ENCODE results near the gene WASHC2C.
"Not testable (repeated sequence)": the region's sequence is repeated elsewhere in the genome, so short reads cannot be mapped to it uniquely, and the experiment has no call there.

WASHC2C gene

GRCh38 chr10:45794761-45795160 lies 67.7 kb downstream of the WASHC2C start:
- not testable (repeated sequence) for H3K27me3 ChIP-seq (ENCODE audit: insufficient read depth, low read length); H3K4me3 ChIP-seq (ENCODE audit: low read length); H3K9me3 ChIP-seq (ENCODE audit: low read length); H3K36me3 ChIP-seq (ENCODE audit: insufficient read depth, low read length); H3K4me1 ChIP-seq (ENCODE audit: insufficient read depth, low read length); H2AFZ ChIP-seq (ENCODE audit: low read depth, low read length)

GRCh38 chr10:45803060-45804010 lies 76.3 kb downstream of the WASHC2C start:
- H3K4me3 ChIP-seq (ENCODE audit: low read length); H3K27me3 ChIP-seq (ENCODE audit: insufficient read depth, low read length): not testable (repeated sequence)

DNA sequence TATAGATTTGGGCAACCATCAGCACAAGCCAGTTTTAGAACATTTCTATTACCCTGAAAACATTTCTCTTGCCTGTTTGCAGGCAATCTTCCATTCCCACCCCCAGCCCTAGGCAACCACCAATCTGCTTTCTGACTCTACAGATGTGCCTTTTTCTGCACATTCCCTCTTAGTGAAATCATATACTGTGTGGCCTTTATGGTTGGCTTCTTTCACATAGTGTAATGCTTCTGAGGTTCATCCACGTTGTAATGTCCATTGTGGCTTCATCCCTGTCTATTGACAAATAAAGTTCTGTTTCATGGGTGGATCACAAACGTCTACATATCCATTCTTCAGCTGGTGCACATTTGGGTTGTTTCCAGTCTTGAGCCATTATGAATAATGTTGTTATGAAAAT lies 77.9 kb downstream of the WASHC2C start:
- H3K4me1 ChIP-seq (ENCODE audit: insufficient read depth, low read length); H3K9me3 ChIP-seq (ENCODE audit: low read length); H2AFZ ChIP-seq (ENCODE audit: low read depth, low read length); H3K27me3 ChIP-seq (ENCODE audit: insufficient read depth, low read length); H3K36me3 ChIP-seq (ENCODE audit: insufficient read depth, low read length); H3K4me3 ChIP-seq (ENCODE audit: low read length): not testable (repeated sequence)

More at GRCh38 chr10:45803060-45804010, 76.3 kb downstream of the WASHC2C start:
- not testable (repeated sequence) for H3K4me1 ChIP-seq (ENCODE audit: insufficient read depth, low read length); H2AFZ ChIP-seq (ENCODE audit: low read depth, low read length); H3K36me3 ChIP-seq (ENCODE audit: insufficient read depth, low read length); H3K9me3 ChIP-seq (ENCODE audit: low read length)

DNA sequence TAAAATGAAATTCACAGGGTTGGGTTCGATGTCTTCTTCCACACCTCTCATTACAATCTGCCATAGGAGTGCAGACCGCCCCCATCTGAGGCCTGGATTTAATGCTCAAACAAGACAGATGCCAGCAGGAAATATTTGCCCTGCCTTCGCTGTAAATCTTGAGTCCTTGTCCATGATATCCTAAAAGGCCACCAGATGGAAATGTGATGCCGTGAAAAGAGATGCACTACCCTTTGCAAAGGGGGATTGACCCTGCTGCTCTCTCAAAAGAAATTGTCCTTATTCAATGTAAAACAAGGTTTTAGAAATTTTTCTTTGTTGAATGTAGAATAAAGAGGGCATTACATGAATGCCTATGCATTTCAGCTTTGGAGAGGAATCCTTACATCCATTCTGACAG lies 82.8 kb downstream of the WASHC2C start:
- H3K9me3 ChIP-seq (ENCODE audit: low read length): no peaks in the 10 kb centered on the region
- no peaks in the 10 kb centered on the region for H3K27me3 ChIP-seq (ENCODE audit: insufficient read depth, low read length)

GRCh38 chr10:45811075-45811474 lies 84.0 kb downstream of the WASHC2C start:
- Histone ChIP-seq H3K36me3 (ENCODE audit: insufficient read depth, low read length) (no peaks in the 10 kb centered on the region), H3K27me3 (ENCODE audit: insufficient read depth, low read length) (no peaks in the 10 kb centered on the region), H3K9me3 (ENCODE audit: low read length) (no peaks in the 10 kb centered on the region), H2AFZ (ENCODE audit: low read depth, low read length) (no peak overlapping the region), H3K4me1 (ENCODE audit: insufficient read depth, low read length) (peaks cover 12% of the 10 kb centered on the region), H3K4me3 (ENCODE audit: low read length) (no peak overlapping the region)

More for the DNA sequence above, 82.8 kb downstream of the WASHC2C start:
- H2AFZ ChIP-seq (ENCODE audit: low read depth, low read length): peak overlapping the region; percentile 30
- no peak overlapping the region for H3K4me3 ChIP-seq (ENCODE audit: low read length)
- H3K4me1 ChIP-seq (ENCODE audit: insufficient read depth, low read length): peaks cover 12% of the 10 kb centered on the region
- no peaks in the 10 kb centered on the region for H3K36me3 ChIP-seq (ENCODE audit: insufficient read depth, low read length)

GRCh38 chr10:45812959-45813358 lies 85.9 kb downstream of the WASHC2C start:
- peaks cover 12% of the 10 kb centered on the region for H3K4me1 ChIP-seq (ENCODE audit: insufficient read depth, low read length)
- not testable (repeated sequence) for H3K9me3 ChIP-seq (ENCODE audit: low read length); H3K36me3 ChIP-seq (ENCODE audit: insufficient read depth, low read length); H2AFZ ChIP-seq (ENCODE audit: low read depth, low read length); H3K4me3 ChIP-seq (ENCODE audit: low read length); H3K27me3 ChIP-seq (ENCODE audit: insufficient read depth, low read length)

- not testable (repeated sequence) for H3K36me3 ChIP-seq (ENCODE audit: insufficient read depth, low read length); H2AFZ ChIP-seq (ENCODE audit: low read depth, low read length); H3K4me1 ChIP-seq (ENCODE audit: insufficient read depth, low read length); H3K27me3 ChIP-seq (ENCODE audit: insufficient read depth, low read length); H3K4me3 ChIP-seq (ENCODE audit: low read length); H3K9me3 ChIP-seq (ENCODE audit: low read length)
Observed at GRCh38 chr10:45814146-45814545, 87.1 kb downstream of the WASHC2C start.

DNA sequence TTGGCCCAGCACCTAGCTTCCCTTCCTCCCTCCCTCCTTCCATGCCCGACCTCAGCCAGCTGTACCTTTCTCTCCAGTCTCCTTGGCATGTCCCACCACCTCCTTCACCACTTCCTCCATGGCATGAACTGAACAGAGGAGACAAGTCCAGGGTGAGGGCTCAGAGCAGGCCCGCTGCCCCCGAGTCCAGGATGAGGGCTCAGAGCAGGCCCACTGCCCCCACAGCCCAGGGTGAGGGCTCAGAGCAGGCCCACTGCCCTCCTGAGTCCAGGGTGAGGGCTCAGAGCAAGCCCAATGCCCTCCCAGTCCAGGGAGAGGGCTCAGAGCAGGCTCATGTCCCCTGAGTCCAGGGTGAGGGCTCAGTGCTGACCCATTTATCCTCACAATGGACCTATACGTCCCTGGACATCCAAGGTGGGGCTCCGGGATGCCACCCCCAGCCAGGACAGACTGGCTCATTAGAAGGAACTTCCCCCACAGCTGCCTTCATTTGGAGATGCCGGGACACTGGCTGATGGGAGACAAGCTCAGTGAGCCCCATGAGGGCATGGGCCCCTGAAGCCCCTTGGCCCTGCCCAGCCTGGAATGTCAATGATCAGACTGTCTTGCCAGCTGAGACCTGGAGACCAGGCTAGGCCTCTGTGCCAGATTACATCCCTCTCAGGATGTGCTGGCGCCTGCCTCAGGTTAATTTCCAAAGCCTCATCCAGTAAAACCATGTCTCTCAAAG lies 90.2 kb downstream of the WASHC2C start:
- no peaks in the 10 kb centered on the region for H3K9me3 ChIP-seq (ENCODE audit: low read length)
- no peak overlapping the region for H2AFZ ChIP-seq (ENCODE audit: low read depth, low read length)
- H3K4me1 ChIP-seq (ENCODE audit: insufficient read depth, low read length): no peaks in the 10 kb centered on the region
- no peak overlapping the region for H3K4me3 ChIP-seq (ENCODE audit: low read length)
- no peaks in the 10 kb centered on the region for H3K36me3 ChIP-seq (ENCODE audit: insufficient read depth, low read length)
- H3K27me3 ChIP-seq (ENCODE audit: insufficient read depth, low read length): no peaks in the 10 kb centered on the region

DNA sequence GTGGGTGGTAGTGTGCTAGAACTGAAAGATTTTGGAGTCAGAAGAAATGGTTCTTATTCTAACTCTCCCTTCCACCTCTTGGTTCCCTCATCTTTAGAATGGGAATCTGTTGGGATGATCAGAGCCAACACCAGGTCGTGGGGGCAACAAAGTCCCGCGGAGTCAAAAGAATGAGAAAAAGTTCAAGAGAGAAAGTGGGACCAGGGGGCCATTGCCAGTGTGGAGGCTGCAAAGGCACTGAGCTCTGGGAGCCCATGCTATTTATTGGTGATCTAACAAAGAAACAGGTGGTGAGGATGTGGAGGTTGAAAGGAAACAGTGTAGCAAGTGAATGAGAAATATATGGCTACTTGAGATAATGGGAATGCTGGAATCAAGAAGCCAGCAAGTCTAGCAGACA lies 90.8 kb downstream of the WASHC2C start:
- Histone ChIP-seq H3K9me3 (ENCODE audit: low read length) (no peaks in the 10 kb centered on the region), H3K36me3 (ENCODE audit: insufficient read depth, low read length) (no peaks in the 10 kb centered on the region), H3K4me3 (ENCODE audit: low read length) (no peak overlapping the region), H2AFZ (ENCODE audit: low read depth, low read length) (no peak overlapping the region), H3K4me1 (ENCODE audit: insufficient read depth, low read length) (no peaks in the 10 kb centered on the region), H3K27me3 (ENCODE audit: insufficient read depth, low read length) (no peaks in the 10 kb centered on the region)

GRCh38 chr10:45819552-45819951 lies 92.5 kb downstream of the WASHC2C start:
- H2AFZ ChIP-seq (ENCODE audit: low read depth, low read length): no peak overlapping the region
- H3K4me1 ChIP-seq (ENCODE audit: insufficient read depth, low read length): no peaks in the 10 kb centered on the region
- no peaks in the 10 kb centered on the region for H3K27me3 ChIP-seq (ENCODE audit: insufficient read depth, low read length)
- no peaks in the 10 kb centered on the region for H3K9me3 ChIP-seq (ENCODE audit: low read length)
- H3K4me3 ChIP-seq (ENCODE audit: low read length): no peak overlapping the region
- no peaks in the 10 kb centered on the region for H3K36me3 ChIP-seq (ENCODE audit: insufficient read depth, low read length)

DNA sequence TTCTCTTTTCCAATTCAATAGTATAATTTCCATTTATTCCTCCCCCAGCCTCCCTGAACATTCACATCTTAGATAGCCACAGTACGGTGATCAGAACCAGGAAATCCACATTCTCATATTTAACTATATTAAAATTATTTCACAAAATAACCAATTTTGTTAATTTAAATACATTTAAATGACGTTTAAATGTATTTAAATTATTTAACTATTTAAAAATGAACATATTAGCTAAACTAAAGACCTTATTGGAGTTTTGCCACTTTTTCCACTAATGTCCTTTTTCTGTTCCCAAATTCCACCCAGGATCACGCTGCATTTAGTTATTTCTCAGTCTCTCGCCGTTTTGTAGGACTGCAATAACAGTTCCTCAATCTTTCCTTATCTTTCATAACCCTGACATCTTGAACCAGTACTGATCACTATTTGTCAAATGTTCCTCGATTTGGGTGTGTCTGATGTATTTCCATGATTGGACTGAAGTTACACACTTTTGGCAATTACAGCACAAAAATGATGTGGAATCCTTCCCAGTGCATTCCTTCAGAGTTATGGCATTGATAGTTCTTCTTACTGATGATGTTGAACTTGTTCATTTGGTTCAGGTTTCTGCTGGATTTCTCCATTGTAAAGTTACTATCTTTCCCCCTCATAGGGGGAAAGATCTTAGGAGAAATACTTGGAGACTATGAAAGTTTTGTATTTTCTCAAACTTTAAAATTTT lies 93.2 kb downstream of the WASHC2C start:
- not testable (repeated sequence) for H3K9me3 ChIP-seq (ENCODE audit: low read length); H3K4me3 ChIP-seq (ENCODE audit: low read length); H2AFZ ChIP-seq (ENCODE audit: low read depth, low read length)

GRCh38 chr10:45822918-45823317 lies 95.9 kb downstream of the WASHC2C start:
- not testable (repeated sequence) for H3K4me1 ChIP-seq (ENCODE audit: insufficient read depth, low read length); H3K4me3 ChIP-seq (ENCODE audit: low read length); H3K36me3 ChIP-seq (ENCODE audit: insufficient read depth, low read length); H3K9me3 ChIP-seq (ENCODE audit: low read length); H2AFZ ChIP-seq (ENCODE audit: low read depth, low read length); H3K27me3 ChIP-seq (ENCODE audit: insufficient read depth, low read length)

More for the DNA sequence above, 93.2 kb downstream of the WASHC2C start:
- not testable (repeated sequence) for H3K36me3 ChIP-seq (ENCODE audit: insufficient read depth, low read length); H3K27me3 ChIP-seq (ENCODE audit: insufficient read depth, low read length); H3K4me1 ChIP-seq (ENCODE audit: insufficient read depth, low read length)
